HEK293 (cell line): ENCODE data around the gene PSME1.

Experiments used
- GLIS1 ChIP-seq: fragments of 450-650 bp; formaldehyde crosslinking; IDR thresholded peaks from 2 replicates; pipeline ENCODE4 v1.5.1; 2016; ENCODE audit warnings: missing biosample characterization, missing genetic modification characterization
- RBAK ChIP-seq: fragments of 450-650 bp; formaldehyde crosslinking; IDR thresholded peaks from 2 replicates; pipeline ENCODE4 v1.5.1; 2016; ENCODE audit warnings: missing biosample characterization, missing genetic modification characterization
- ZBTB20 ChIP-seq: fragments of 450-650 bp; formaldehyde crosslinking; IDR thresholded peaks from 2 replicates; pipeline ENCODE4 v1.5.1; 2016; ENCODE audit warnings: missing biosample characterization, missing genetic modification characterization
- ZBTB48 ChIP-seq: fragments of 450-650 bp; formaldehyde crosslinking; IDR thresholded peaks from 2 replicates; pipeline ENCODE4 v1.5.1; 2016; ENCODE audit warnings: missing biosample characterization, missing genetic modification characterization
- ZNF155 ChIP-seq: fragments of 450-650 bp; formaldehyde crosslinking; IDR thresholded peaks from 2 replicates; pipeline ENCODE4 v1.5.1; 2016; ENCODE audit warnings: missing biosample characterization, missing genetic modification characterization
- ZNF24 ChIP-seq: fragments of 450-650 bp; formaldehyde crosslinking; IDR thresholded peaks from 2 replicates; pipeline ENCODE4 v1.5.1; 2016; ENCODE audit warnings: missing biosample characterization, missing genetic modification characterization
- ZNF324 ChIP-seq: fragments of 450-650 bp; formaldehyde crosslinking; IDR thresholded peaks from 2 replicates; pipeline ENCODE4 v1.5.1; 2016; ENCODE audit warnings: missing biosample characterization, missing genetic modification characterization
- ZNF366 ChIP-seq: fragments of 450-650 bp; formaldehyde crosslinking; conservative IDR thresholded peaks from 2 replicates; pipeline ENCODE4 v1.5.1; 2016; ENCODE audit warnings: missing biosample characterization, missing genetic modification characterization
- ZNF423 ChIP-seq: fragments of 450-650 bp; formaldehyde crosslinking; IDR thresholded peaks from 2 replicates; pipeline ENCODE4 v1.5.1; 2016; ENCODE audit warnings: missing biosample characterization, missing genetic modification characterization
- ZNF501 ChIP-seq: fragments of 450-650 bp; formaldehyde crosslinking; IDR thresholded peaks from 2 replicates; pipeline ENCODE4 v1.5.1; 2016; ENCODE audit warnings: missing biosample characterization, missing genetic modification characterization
- ZNF549 ChIP-seq: fragments of 450-650 bp; IDR thresholded peaks from 2 replicates; pipeline ENCODE4 v1.5.1; 2018; ENCODE audit warnings: missing biosample characterization, missing genetic modification characterization, mild to moderate bottlenecking, inconsistent platforms, moderate library complexity
- ZNF558 ChIP-seq: fragments of 450-650 bp; formaldehyde crosslinking; IDR thresholded peaks from 2 replicates; pipeline ENCODE4 v1.5.1; 2016; ENCODE audit warnings: missing biosample characterization, missing genetic modification characterization
- ZNF610 ChIP-seq: fragments of 450-650 bp; formaldehyde crosslinking; IDR thresholded peaks from 2 replicates; pipeline ENCODE4 v1.5.1; 2016; ENCODE audit warnings: missing biosample characterization, missing genetic modification characterization, borderline replicate concordance
- ZNF624 ChIP-seq: fragments of 450-650 bp; formaldehyde crosslinking; IDR thresholded peaks from 2 replicates; pipeline ENCODE4 v1.5.1; 2017; ENCODE audit warnings: missing biosample characterization, missing genetic modification characterization
- ZNF626 ChIP-seq: fragments of 450-650 bp; sonication (Bioruptor Pico); formaldehyde crosslinking; IDR thresholded peaks from 2 replicates; pipeline ENCODE4 v1.5.1; 2018; ENCODE audit warnings: missing biosample characterization, missing genetic modification characterization, inconsistent platforms
- ZNF660 ChIP-seq: fragments of 450-650 bp; IDR thresholded peaks from 2 replicates; pipeline ENCODE4 v1.5.1; 2018; ENCODE audit warnings: missing biosample characterization, mild to moderate bottlenecking, missing genetic modification characterization
- ZNF76 ChIP-seq: fragments of 450-650 bp; formaldehyde crosslinking; IDR thresholded peaks from 2 replicates; pipeline ENCODE4; 2016; ENCODE audit warnings: low read depth, missing biosample characterization, missing genetic modification characterization, borderline replicate concordance
- TF ChIP-seq, protein P1 (sequence below): fragments of 450-650 bp; formaldehyde crosslinking; conservative IDR thresholded peaks from 2 replicates; pipeline ENCODE4 v1.5.1; 2016; ENCODE audit warnings: low read depth, missing biosample characterization, missing genetic modification characterization
- TF ChIP-seq, protein P2 (sequence below): fragments of 450-650 bp; formaldehyde crosslinking; IDR thresholded peaks from 2 replicates; pipeline ENCODE4 v1.5.1; 2016; ENCODE audit warnings: missing biosample characterization, missing genetic modification characterization
- TF ChIP-seq, protein P3 (sequence below): fragments of 450-650 bp; formaldehyde crosslinking; optimal IDR thresholded peaks from 2 replicates; pipeline ENCODE3; 2016; ENCODE audit warnings: missing biosample characterization, mild to moderate bottlenecking, missing genetic modification characterization
- TF ChIP-seq, protein P4 (sequence below): fragments of 450-650 bp; formaldehyde crosslinking; IDR thresholded peaks from 2 replicates; pipeline ENCODE4 v1.5.1; 2016; ENCODE audit warnings: missing biosample characterization, missing genetic modification characterization, borderline replicate concordance
- TF ChIP-seq, protein P5 (sequence below): fragments of 450-650 bp; formaldehyde crosslinking; IDR thresholded peaks from 2 replicates; pipeline ENCODE4 v1.5.1; 2016; ENCODE audit warnings: missing biosample characterization, missing genetic modification characterization
- TF ChIP-seq, protein P6 (sequence below): fragments of 450-650 bp; formaldehyde crosslinking; IDR thresholded peaks from 2 replicates; pipeline ENCODE4 v1.5.1; 2016; ENCODE audit warnings: missing biosample characterization, missing genetic modification characterization

PSME1 gene

DNA sequence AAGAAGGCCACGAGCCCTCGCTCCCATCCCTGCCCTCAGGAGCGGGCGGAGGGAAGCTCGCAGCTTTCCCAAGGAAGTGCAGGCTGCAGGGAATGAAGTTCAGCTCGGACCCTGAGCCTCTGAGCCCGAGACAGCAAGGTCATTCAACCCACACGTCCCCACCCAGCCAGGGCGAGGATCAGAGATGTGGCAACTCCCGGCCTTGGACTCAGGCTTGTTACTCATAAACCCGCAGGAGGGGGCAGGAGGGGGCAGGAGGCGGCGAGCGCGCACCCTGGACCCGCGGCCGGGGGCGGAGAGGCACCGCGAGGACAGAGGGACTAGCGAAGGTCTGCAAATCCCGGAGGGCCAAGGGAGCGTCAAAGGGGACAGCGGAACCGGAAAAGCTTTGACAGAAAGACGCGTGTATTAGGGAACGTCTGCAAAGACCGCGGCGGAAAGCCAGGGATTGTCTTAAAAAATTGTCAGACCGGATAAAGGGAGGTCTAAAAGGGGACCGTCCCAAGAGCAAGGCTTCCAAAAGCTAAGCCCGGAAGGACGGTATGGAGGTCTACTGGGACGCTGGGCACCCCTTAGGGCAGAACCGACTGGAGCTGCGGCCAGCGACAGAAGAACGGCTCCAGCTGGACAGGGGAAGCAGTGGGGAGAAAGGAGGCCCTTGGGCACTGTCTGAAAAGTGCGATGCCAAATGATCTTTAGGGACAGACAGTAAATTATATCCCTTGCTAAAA lies 22.0 kb upstream of the PSME1 start (continued):
- TF ChIP-seq, protein P1, sequence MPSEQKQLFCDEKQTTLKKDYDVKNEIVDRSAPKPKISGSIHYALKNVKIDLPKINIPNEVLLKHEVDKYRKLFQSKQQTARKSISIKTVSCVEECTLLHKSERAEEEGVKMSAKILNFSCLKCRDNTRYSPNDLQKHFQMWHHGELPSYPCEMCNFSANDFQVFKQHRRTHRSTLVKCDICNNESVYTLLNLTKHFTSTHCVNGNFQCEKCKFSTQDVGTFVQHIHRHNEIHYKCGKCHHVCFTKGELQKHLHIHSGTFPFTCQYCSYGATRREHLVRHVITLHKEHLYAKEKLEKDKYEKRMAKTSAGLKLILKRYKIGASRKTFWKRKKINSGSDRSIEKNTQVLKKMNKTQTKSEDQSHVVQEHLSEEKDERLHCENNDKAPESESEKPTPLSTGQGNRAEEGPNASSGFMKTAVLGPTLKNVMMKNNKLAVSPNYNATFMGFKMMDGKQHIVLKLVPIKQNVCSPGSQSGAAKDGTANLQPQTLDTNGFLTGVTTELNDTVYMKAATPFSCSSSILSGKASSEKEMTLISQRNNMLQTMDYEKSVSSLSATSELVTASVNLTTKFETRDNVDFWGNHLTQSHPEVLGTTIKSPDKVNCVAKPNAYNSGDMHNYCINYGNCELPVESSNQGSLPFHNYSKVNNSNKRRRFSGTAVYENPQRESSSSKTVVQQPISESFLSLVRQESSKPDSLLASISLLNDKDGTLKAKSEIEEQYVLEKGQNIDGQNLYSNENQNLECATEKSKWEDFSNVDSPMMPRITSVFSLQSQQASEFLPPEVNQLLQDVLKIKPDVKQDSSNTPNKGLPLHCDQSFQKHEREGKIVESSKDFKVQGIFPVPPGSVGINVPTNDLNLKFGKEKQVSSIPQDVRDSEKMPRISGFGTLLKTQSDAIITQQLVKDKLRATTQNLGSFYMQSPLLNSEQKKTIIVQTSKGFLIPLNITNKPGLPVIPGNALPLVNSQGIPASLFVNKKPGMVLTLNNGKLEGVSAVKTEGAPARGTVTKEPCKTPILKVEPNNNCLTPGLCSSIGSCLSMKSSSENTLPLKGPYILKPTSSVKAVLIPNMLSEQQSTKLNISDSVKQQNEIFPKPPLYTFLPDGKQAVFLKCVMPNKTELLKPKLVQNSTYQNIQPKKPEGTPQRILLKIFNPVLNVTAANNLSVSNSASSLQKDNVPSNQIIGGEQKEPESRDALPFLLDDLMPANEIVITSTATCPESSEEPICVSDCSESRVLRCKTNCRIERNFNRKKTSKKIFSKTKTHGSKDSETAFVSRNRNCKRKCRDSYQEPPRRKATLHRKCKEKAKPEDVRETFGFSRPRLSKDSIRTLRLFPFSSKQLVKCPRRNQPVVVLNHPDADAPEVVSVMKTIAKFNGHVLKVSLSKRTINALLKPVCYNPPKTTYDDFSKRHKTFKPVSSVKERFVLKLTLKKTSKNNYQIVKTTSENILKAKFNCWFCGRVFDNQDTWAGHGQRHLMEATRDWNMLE (tag by site-specific recombination), result peak; percentile 53; the same call in 1 of the 2 replicates
- TF ChIP-seq ZNF76 (tag by site-specific recombination) (peak; percentile 64), ZNF423 (tag by site-specific recombination) (peak; percentile 87), ZBTB48 (tag by site-specific recombination) (peak; percentile 100), GLIS1 (tag by site-specific recombination) (peak; percentile 75), ZNF660 (tag by site-specific recombination) (0 out of 2 replicates have a peak, but pooled peaks have one; percentile 30), RBAK (tag by site-specific recombination) (no peak), ZNF501 (tag by site-specific recombination) (0 out of 2 replicates have a peak, but pooled peaks have one; percentile 38), ZNF324 (tag by site-specific recombination) (peak; percentile 55), ZNF366 (tag by site-specific recombination) (peak; percentile 91), ZNF558 (peak; percentile 52; the same call in 1 of the 2 replicates), ZNF549 (no peak), ZNF626 (tag by site-specific recombination) (no peak), ZBTB20 (tag by site-specific recombination) (peak; percentile 77; the same call in 1 of the 2 replicates), ZNF624 (no peak), ZNF610 (peak; percentile 61; the same call in 1 of the 2 replicates), ZNF24 (tag by site-specific recombination) (peak; percentile 57; the same call in 1 of the 2 replicates), ZNF155 (no peak)
- TF ChIP-seq, protein P2, sequence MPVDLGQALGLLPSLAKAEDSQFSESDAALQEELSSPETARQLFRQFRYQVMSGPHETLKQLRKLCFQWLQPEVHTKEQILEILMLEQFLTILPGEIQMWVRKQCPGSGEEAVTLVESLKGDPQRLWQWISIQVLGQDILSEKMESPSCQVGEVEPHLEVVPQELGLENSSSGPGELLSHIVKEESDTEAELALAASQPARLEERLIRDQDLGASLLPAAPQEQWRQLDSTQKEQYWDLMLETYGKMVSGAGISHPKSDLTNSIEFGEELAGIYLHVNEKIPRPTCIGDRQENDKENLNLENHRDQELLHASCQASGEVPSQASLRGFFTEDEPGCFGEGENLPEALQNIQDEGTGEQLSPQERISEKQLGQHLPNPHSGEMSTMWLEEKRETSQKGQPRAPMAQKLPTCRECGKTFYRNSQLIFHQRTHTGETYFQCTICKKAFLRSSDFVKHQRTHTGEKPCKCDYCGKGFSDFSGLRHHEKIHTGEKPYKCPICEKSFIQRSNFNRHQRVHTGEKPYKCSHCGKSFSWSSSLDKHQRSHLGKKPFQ (tag by site-specific recombination), result no peak
- TF ChIP-seq, protein P3, sequence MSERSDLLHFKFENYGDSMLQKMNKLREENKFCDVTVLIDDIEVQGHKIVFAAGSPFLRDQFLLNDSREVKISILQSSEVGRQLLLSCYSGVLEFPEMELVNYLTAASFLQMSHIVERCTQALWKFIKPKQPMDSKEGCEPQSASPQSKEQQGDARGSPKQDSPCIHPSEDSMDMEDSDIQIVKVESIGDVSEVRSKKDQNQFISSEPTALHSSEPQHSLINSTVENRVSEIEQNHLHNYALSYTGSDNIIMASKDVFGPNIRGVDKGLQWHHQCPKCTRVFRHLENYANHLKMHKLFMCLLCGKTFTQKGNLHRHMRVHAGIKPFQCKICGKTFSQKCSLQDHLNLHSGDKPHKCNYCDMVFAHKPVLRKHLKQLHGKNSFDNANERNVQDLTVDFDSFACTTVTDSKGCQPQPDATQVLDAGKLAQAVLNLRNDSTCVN, result peak; percentile 93
- TF ChIP-seq, protein P4, sequence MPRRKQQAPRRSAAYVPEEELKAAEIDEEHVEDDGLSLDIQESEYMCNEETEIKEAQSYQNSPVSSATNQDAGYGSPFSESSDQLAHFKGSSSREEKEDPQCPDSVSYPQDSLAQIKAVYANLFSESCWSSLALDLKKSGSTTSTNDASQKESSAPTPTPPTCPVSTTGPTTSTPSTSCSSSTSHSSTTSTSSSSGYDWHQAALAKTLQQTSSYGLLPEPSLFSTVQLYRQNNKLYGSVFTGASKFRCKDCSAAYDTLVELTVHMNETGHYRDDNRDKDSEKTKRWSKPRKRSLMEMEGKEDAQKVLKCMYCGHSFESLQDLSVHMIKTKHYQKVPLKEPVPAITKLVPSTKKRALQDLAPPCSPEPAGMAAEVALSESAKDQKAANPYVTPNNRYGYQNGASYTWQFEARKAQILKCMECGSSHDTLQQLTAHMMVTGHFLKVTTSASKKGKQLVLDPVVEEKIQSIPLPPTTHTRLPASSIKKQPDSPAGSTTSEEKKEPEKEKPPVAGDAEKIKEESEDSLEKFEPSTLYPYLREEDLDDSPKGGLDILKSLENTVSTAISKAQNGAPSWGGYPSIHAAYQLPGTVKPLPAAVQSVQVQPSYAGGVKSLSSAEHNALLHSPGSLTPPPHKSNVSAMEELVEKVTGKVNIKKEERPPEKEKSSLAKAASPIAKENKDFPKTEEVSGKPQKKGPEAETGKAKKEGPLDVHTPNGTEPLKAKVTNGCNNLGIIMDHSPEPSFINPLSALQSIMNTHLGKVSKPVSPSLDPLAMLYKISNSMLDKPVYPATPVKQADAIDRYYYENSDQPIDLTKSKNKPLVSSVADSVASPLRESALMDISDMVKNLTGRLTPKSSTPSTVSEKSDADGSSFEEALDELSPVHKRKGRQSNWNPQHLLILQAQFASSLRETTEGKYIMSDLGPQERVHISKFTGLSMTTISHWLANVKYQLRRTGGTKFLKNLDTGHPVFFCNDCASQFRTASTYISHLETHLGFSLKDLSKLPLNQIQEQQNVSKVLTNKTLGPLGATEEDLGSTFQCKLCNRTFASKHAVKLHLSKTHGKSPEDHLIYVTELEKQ (tag by site-specific recombination), result peak; percentile 27; the same call in 1 of the 2 replicates
- TF ChIP-seq, protein P5, sequence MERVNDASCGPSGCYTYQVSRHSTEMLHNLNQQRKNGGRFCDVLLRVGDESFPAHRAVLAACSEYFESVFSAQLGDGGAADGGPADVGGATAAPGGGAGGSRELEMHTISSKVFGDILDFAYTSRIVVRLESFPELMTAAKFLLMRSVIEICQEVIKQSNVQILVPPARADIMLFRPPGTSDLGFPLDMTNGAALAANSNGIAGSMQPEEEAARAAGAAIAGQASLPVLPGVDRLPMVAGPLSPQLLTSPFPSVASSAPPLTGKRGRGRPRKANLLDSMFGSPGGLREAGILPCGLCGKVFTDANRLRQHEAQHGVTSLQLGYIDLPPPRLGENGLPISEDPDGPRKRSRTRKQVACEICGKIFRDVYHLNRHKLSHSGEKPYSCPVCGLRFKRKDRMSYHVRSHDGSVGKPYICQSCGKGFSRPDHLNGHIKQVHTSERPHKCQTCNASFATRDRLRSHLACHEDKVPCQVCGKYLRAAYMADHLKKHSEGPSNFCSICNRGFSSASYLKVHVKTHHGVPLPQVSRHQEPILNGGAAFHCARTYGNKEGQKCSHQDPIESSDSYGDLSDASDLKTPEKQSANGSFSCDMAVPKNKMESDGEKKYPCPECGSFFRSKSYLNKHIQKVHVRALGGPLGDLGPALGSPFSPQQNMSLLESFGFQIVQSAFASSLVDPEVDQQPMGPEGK (tag by site-specific recombination), result peak; percentile 94
- TF ChIP-seq, protein P6, sequence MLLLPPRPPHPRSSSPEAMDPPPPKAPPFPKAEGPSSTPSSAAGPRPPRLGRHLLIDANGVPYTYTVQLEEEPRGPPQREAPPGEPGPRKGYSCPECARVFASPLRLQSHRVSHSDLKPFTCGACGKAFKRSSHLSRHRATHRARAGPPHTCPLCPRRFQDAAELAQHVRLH, result peak; percentile 52; the same call in 1 of the 2 replicates
